CD4-positive, alpha-beta T cell (primary cell): ENCODE data around the gene DYNC1LI1. TPM values are rescaled to one million over a fixed set of nuclear protein-coding genes. Genes with fewer than 3 reads are reported as not detected.

ENCODE experiments used
- ATAC-seq: fragments of 200-7000 bp; cut with Tn5 transposase; one replicate; pipeline ENCODE4 v1.10.0; 2022; ENCODE audit warnings: mild to moderate bottlenecking; ENCODE audit not compliant: poor library complexity
- CTCF ChIA-PET: fragments of 350-600 bp; sonication (Branson Sonifier 250); formaldehyde crosslinking; loops from one replicate; lab custom pipeline; 2021; ENCODE audit warnings: antibody characterized with exemption, inconsistent platforms; lab: Charles Lee
- POLR2A ChIA-PET: fragments of 350-600 bp; sonication (Branson Sonifier 250); formaldehyde crosslinking; loops from one replicate; lab custom pipeline; 2021; ENCODE audit warnings: antibody characterized with exemption, inconsistent platforms; lab: Charles Lee
- DNase-seq, 14 experiments: peaks; one replicate each; pipeline ENCODE4 v3.0.0-alpha.2; 2013 to 2020; ENCODE audit warnings: mixed read lengths in 2 of 14
- H3K27ac ChIP-seq, 2 donors: one replicate each; pipeline versions ENCODE4 v1.5.1 to v1.7.0; 2013; ENCODE audit warnings: low read length in 2 of 2, low read depth in 1 of 2, mild to moderate bottlenecking in 1 of 2
- H3K27me3 ChIP-seq, 2 experiments: 1 replicate in 1 of 2; 2 replicates in 1 of 2; pipeline versions ENCODE4 v1.6.1 to v1.7.0; 2013; ENCODE audit warnings: low read length in 2 of 2, control low read depth in 1 of 2, mild to moderate bottlenecking in 1 of 2, moderate library complexity in 1 of 2; ENCODE audit not compliant: insufficient read depth in 2 of 2, control insufficient read depth in 1 of 2
- H3K36me3 ChIP-seq: one replicate; pipeline ENCODE4 v1.6.1; 2013; ENCODE audit warnings: low read length, control low read depth; ENCODE audit not compliant: insufficient read depth
- H3K4me1 ChIP-seq: one replicate; pipeline ENCODE4 v1.6.1; 2013; ENCODE audit warnings: low read length, control low read depth; ENCODE audit not compliant: insufficient read depth
- H3K4me3 ChIP-seq: one replicate; pipeline ENCODE4 v1.5.1; 2013; ENCODE audit warnings: mild to moderate bottlenecking, low read length, moderate library complexity
- H3K9me3 ChIP-seq, 2 experiments: 1 replicate in 1 of 2; 2 replicates in 1 of 2; pipeline versions ENCODE4 v1.6.1 to v1.7.0; 2013; ENCODE audit warnings: low read length in 2 of 2, mild to moderate bottlenecking in 2 of 2, control low read depth in 1 of 2, moderate library complexity in 1 of 2; ENCODE audit not compliant: control insufficient read depth in 1 of 2, insufficient read depth in 1 of 2
- H3K27ac Mint-ChIP-seq: one replicate; pipeline ENCODE4 v1.8.0; 2020; ENCODE audit warnings: mixed read lengths
- H3K27me3 Mint-ChIP-seq: one replicate; pipeline ENCODE4 v1.8.0; 2021; ENCODE audit warnings: mixed read lengths
- H3K36me3 Mint-ChIP-seq: one replicate; pipeline ENCODE4 v1.8.0; 2021; ENCODE audit warnings: low read depth, mixed read lengths
- H3K4me1 Mint-ChIP-seq: one replicate; pipeline ENCODE4 v1.8.0; 2021; ENCODE audit warnings: low read depth, mixed read lengths
- H3K4me3 Mint-ChIP-seq: one replicate; pipeline ENCODE4 v1.8.0; 2020; ENCODE audit warnings: mild to moderate bottlenecking, mixed read lengths
- H3K9me3 Mint-ChIP-seq: one replicate; pipeline ENCODE4 v1.8.0; 2020; ENCODE audit warnings: mixed read lengths
- intact Hi-C, 2 experiments: fragments of 100-400 bp; cut with DNase I in 1 of 2; cut with micrococcal nuclease in 1 of 2; formaldehyde crosslinking; loops; one replicate each; pipeline versions ENCODE4 v1.15.1 to v1.9.0; 2023 to 2025; cut with DNase I, micrococcal nuclease
- total RNA-seq, 174 experiments: library from RNA in 2 of 174; stranded (reverse) in 2 of 174; gene quantifications; one replicate each; pipeline ENCODE4 v1.2.3 and lab custom pipeline; 2021 to 2026
- TF ChIP-seq, protein P1 (sequence below): fragments of 200-600 bp; IDR thresholded peaks from one replicate; pipeline ENCODE4 v1.8.0; 2022; ENCODE audit warnings: antibody characterized with exemption, mild to moderate bottlenecking

The DYNC1LI1 gene
- total RNA-seq, 2 experiments from 2014 or later = 28.1 to 28.3 TPM

- intact Hi-C loops = no loop called here
- ChIA-PET CTCF (no interaction called here), POLR2A (no interaction called here)
Measured at GRCh38 chr3:32540899-32541298, 29.8 kb downstream of the DYNC1LI1 start.

DNA sequence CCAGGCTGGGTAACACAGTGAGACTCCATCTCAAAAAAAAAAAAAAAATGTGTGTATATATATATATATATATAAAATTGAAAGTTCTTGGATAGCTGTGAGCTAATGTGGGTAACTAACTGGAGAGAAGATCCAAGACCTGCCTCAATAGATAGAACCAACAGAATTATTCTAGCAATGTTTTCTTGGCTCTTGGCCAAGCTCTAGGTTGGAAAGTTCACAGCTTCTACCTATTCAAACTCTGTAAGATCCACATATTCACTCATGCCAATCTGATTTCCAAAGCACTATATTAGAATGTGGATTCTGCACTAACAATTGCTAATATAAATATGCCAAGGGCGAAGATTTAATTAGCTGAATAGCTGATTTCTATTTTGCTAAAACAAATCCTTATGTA is 38.2 kb downstream of the DYNC1LI1 start:
- DNase-seq = no peak

More at GRCh38 chr3:32540899-32541298, 29.8 kb downstream of the DYNC1LI1 start:
- no peak overlapping the region for H3K27ac Mint-ChIP-seq
- Histone ChIP-seq H3K4me3 (no peak overlapping the region), H3K36me3 (peaks cover 28% of the 10 kb centered on the region), H3K27me3 (no peaks in the 10 kb centered on the region), H3K27ac (no peak overlapping the region), H3K9me3 (no peaks in the 10 kb centered on the region), H3K4me1 (no peaks in the 10 kb centered on the region)
- H3K36me3 Mint-ChIP-seq = peaks cover 52% of the 10 kb centered on the region
- no peaks in the 10 kb centered on the region for H3K9me3 Mint-ChIP-seq
- TF ChIP-seq, protein P1, sequence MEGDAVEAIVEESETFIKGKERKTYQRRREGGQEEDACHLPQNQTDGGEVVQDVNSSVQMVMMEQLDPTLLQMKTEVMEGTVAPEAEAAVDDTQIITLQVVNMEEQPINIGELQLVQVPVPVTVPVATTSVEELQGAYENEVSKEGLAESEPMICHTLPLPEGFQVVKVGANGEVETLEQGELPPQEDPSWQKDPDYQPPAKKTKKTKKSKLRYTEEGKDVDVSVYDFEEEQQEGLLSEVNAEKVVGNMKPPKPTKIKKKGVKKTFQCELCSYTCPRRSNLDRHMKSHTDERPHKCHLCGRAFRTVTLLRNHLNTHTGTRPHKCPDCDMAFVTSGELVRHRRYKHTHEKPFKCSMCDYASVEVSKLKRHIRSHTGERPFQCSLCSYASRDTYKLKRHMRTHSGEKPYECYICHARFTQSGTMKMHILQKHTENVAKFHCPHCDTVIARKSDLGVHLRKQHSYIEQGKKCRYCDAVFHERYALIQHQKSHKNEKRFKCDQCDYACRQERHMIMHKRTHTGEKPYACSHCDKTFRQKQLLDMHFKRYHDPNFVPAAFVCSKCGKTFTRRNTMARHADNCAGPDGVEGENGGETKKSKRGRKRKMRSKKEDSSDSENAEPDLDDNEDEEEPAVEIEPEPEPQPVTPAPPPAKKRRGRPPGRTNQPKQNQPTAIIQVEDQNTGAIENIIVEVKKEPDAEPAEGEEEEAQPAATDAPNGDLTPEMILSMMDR = no peak
- ATAC-seq = no peak
- H3K4me3 Mint-ChIP-seq = no peak overlapping the region
- DNase-seq = no peak
- no peaks in the 10 kb centered on the region for H3K27me3 Mint-ChIP-seq
- H3K4me1 Mint-ChIP-seq = peaks cover 8% of the 10 kb centered on the region

GRCh38 chr3:32531010-32531647 is 39.5 kb downstream of the DYNC1LI1 start:
- Mint-ChIP-seq H3K9me3 (no peaks in the 10 kb centered on the region), H3K27me3 (no peaks in the 10 kb centered on the region), H3K4me1 (no peaks in the 10 kb centered on the region), H3K4me3 (no peak overlapping the region), H3K27ac (no peak overlapping the region), H3K36me3 (peaks cover 78% of the 10 kb centered on the region)
- intact Hi-C loops = no loop called here
- Histone ChIP-seq H3K4me3 (no peak overlapping the region), H3K27ac (no peak overlapping the region), H3K4me1 (no peaks in the 10 kb centered on the region), H3K9me3 (no peaks in the 10 kb centered on the region), H3K27me3 (no peaks in the 10 kb centered on the region), H3K36me3 (peaks cover 50% of the 10 kb centered on the region)
- POLR2A ChIA-PET = no interaction called here
- CTCF ChIA-PET = interaction anchor here (1.3 kb wide), 1 partner anchor 21 kb away, joined by 3 read pairs; no protein-coding TSS in a partner anchor
- no peak for ATAC-seq
- no peak for DNase-seq
- TF ChIP-seq, protein P1 = no peak

More for the DNA sequence above, 38.2 kb downstream of the DYNC1LI1 start:
- H3K36me3 Mint-ChIP-seq = peaks cover 76% of the 10 kb centered on the region
- no peak for ATAC-seq
- no peak overlapping the region for H3K27ac ChIP-seq
- no peaks in the 10 kb centered on the region for H3K27me3 ChIP-seq
- no peak overlapping the region for H3K4me3 ChIP-seq
- H3K27ac Mint-ChIP-seq = no peak overlapping the region
- no peak overlapping the region for H3K4me3 Mint-ChIP-seq
- TF ChIP-seq, protein P1 = no peak
- peaks cover 45% of the 10 kb centered on the region for H3K36me3 ChIP-seq
- no peaks in the 10 kb centered on the region for H3K9me3 Mint-ChIP-seq
- no peaks in the 10 kb centered on the region for H3K4me1 Mint-ChIP-seq
- intact Hi-C loops = no loop called here
- POLR2A ChIA-PET = no interaction called here
- H3K4me1 ChIP-seq = no peaks in the 10 kb centered on the region
- no peaks in the 10 kb centered on the region for H3K9me3 ChIP-seq
- H3K27me3 Mint-ChIP-seq = no peaks in the 10 kb centered on the region
- CTCF ChIA-PET = interaction anchor here (0.6 to 1.3 kb wide), 4 partner anchors 16 to 243 kb away, joined by 3 to 5 read pairs (median 4); no protein-coding TSS in a partner anchor
